GM12878 (cell line): ENCODE measurements around the gene SLC1A2. TPM values are rescaled to one million over a fixed set of nuclear protein-coding genes. Genes with fewer than 3 reads are reported as not detected.

Experiments used
- ATAC-seq: fragments of 200-7000 bp; cut with Tn5 transposase; 3 replicates; pipeline ENCODE4 v1.9.1; 2020; ENCODE audit warnings: mild to moderate bottlenecking, moderate library complexity
- BruUV-seq: library from RNA; stranded (reverse); fragments of 400-500 nt; replicated peaks from 2 replicates; lab custom pipeline; 2021; lab: Mats Ljungman, UMichigan
- CTCF ChIA-PET: fragments of 300-600 bp; sonication (Branson Sonifier 250); formaldehyde crosslinking; extraction: SDS; loops from one replicate; lab custom pipeline; 2021; ENCODE audit warnings: inconsistent platforms; lab: Yijun Ruan, JAX
- POLR2A ChIA-PET: fragments of 350-600 bp; formaldehyde crosslinking; extraction: SDS; loops from one replicate; lab custom pipeline; 2021; ENCODE audit warnings: inconsistent platforms; lab: Charles Lee
- RAD21 ChIA-PET: fragments of 300-600 bp; sonication (Branson Sonifier 250); formaldehyde crosslinking; loops from one replicate; lab custom pipeline; 2023; ENCODE audit warnings: antibody characterized with exemption; ENCODE audit not compliant: unreplicated experiment; lab: Charles Lee
- SMC1A ChIA-PET: fragments of 300-600 bp; sonication (Branson Sonifier 250); formaldehyde crosslinking; loops from one replicate; lab custom pipeline; 2023; ENCODE audit not compliant: unreplicated experiment, uncharacterized antibody; lab: Charles Lee
- DNase-seq: peaks from one replicate; pipeline ENCODE4 v3.0.0-alpha.2; 2011; ENCODE audit warnings: low read depth, low spot score
- FAIRE-seq: peaks from 3 replicates; lab custom pipeline; 2011; peaks lifted over from hg19 to GRCh38; lab: Jason Lieb, UNC
- H2AFZ ChIP-seq: 2 replicates; pipeline ENCODE4 v1.6.0; 2011; ENCODE audit warnings: low read depth, low read length, control low read depth; ENCODE audit not compliant: control insufficient read depth
- H3K27ac ChIP-seq: 2 replicates; pipeline ENCODE4 v1.5.1; 2011; ENCODE audit warnings: control low read depth; ENCODE audit not compliant: control insufficient read depth, insufficient read depth
- H3K27me3 ChIP-seq, 2 experiments: replicated peaks in 1 of 2; 2 replicates each; pipeline versions ENCODE4 v1.6.0 to v1.6.1; 2011; ENCODE audit warnings: low read length in 1 of 2; ENCODE audit not compliant: control insufficient read depth in 2 of 2, insufficient read depth in 2 of 2
- H3K36me3 ChIP-seq, 2 experiments: 2 replicates each; pipeline ENCODE4 v1.5.1; 2011; ENCODE audit warnings: low read length in 1 of 2; ENCODE audit not compliant: control insufficient read depth in 2 of 2, insufficient read depth in 2 of 2
- H3K4me1 ChIP-seq: 2 replicates; pipeline ENCODE4 v1.6.1; 2011; ENCODE audit warnings: mild to moderate bottlenecking, low read length, moderate library complexity, mixed read lengths; ENCODE audit not compliant: control insufficient read depth, insufficient read depth
- H3K4me2 ChIP-seq: 2 replicates; pipeline ENCODE4 v1.6.0; 2011; ENCODE audit warnings: control low read depth; ENCODE audit not compliant: control insufficient read depth, insufficient read depth
- H3K4me3 ChIP-seq: fragments of 200-600 bp; sonication (generic); 2 replicates; pipeline ENCODE4 v1.5.1; 2016
- H3K79me2 ChIP-seq: 2 replicates; pipeline ENCODE4 v1.6.0; 2011; ENCODE audit warnings: low read length; ENCODE audit not compliant: control insufficient read depth, insufficient read depth
- H3K9ac ChIP-seq: 2 replicates; pipeline ENCODE4 v1.8.0; 2011; ENCODE audit warnings: low read length, control low read depth, mixed read lengths; ENCODE audit not compliant: control insufficient read depth, insufficient read depth
- H3K9me3 ChIP-seq: replicated peaks from 3 replicates; pipeline ENCODE4 v1.5.1; 2011; ENCODE audit warnings: mild to moderate bottlenecking, low read length; ENCODE audit not compliant: control insufficient read depth, insufficient read depth
- H4K20me1 ChIP-seq: 2 replicates; pipeline ENCODE4 v1.6.0; 2011; ENCODE audit not compliant: control insufficient read depth, insufficient read depth
- CBX3 ChIP-seq: fragments of 200-600 bp; sonication (generic); IDR thresholded peaks from 2 replicates; pipeline ENCODE4 v1.6.1; 2016; ENCODE audit warnings: low read depth, borderline replicate concordance
- CHD1 ChIP-seq: IDR thresholded peaks from 2 replicates; pipeline ENCODE4 v1.6.1; 2012; ENCODE audit warnings: low read depth, low read length, improper control_type of control experiment
- ESRRA ChIP-seq: IDR thresholded peaks from 2 replicates; pipeline ENCODE4 v1.6.1; 2012; ENCODE audit warnings: mild to moderate bottlenecking, low read length, improper control_type of control experiment
- NFXL1 ChIP-seq: fragments of 450-650 bp; IDR thresholded peaks from 2 replicates; pipeline ENCODE4 v1.6.1; 2017; ENCODE audit warnings: antibody characterized with exemption, mild to moderate bottlenecking, borderline replicate concordance
- SMAD1 ChIP-seq: fragments of 450-650 bp; IDR thresholded peaks from 2 replicates; pipeline ENCODE4 v1.6.1; 2018; ENCODE audit warnings: mild to moderate bottlenecking, low read depth; ENCODE audit not compliant: partially characterized antibody
- SMC3 ChIP-seq: IDR thresholded peaks from 2 replicates; pipeline ENCODE4 v1.6.1; 2011; ENCODE audit warnings: low read length, improper control_type of control experiment, borderline replicate concordance
- SREBF1 ChIP-seq: IDR thresholded peaks from 2 replicates; pipeline ENCODE4 v1.6.1; 2012; ENCODE audit warnings: mild to moderate bottlenecking, low read length
- ZBTB11 ChIP-seq: fragments of 450-650 bp; formaldehyde crosslinking; IDR thresholded peaks from 2 replicates; pipeline ENCODE4 v1.5.0; 2022; ENCODE audit warnings: mild to moderate bottlenecking, missing genetic modification characterization
- ZNF687 ChIP-seq: fragments of 450-650 bp; IDR thresholded peaks from 2 replicates; pipeline ENCODE4 v1.6.1; 2017; ENCODE audit warnings: mild to moderate bottlenecking, moderate library complexity
- ZZZ3 ChIP-seq: IDR thresholded peaks from 2 replicates; pipeline ENCODE4 v1.6.1; 2011; ENCODE audit warnings: low read depth; ENCODE audit not compliant: control insufficient read depth, insufficient read length
- WGBS: methylation state at CpG from one replicate; pipeline ENCODE4 v1.1.6; 2016; ENCODE audit warnings: low lambda C conversion rate; ENCODE audit not compliant: insufficient replicate concordance, insufficient coverage; ENCODE audit errors: missing lambda C conversion rate; 5-methylcytosine and 5-hydroxymethylcytosine counted together
- in situ Hi-C: fragments of 300-500 bp; cut with MboI; formaldehyde crosslinking; loops from 9 replicates; pipeline ENCODE4 v1.14.3; 2018; ENCODE audit warnings: mixed read lengths
- intact Hi-C: fragments of 100-400 bp; cut with micrococcal nuclease; formaldehyde crosslinking; loops from one replicate; pipeline ENCODE4 v1.14.2; 2022; ENCODE audit not compliant: unreplicated experiment
- polyA plus RNA-seq, 11 experiments: library from polyadenylated mRNA; depleted of rRNA in 4 of 11; unstranded in 6 of 11; stranded (reverse) in 5 of 11; fragments of >200 nt; fragmentation: Nextera tagmentation in 4 of 11; fragmentation: Illumina TruSeq in 1 of 11; extraction: Ambion mirVana in 4 of 11; extraction: Trizol in 1 of 11; gene quantifications; 1 replicate in 1 of 11; 2 replicates in 10 of 11; pipeline versions ENCODE4 v1.2.1 to v1.2.3, GENCODE V29; 2011 to 2016; ENCODE audit warnings: inconsistent platforms in 2 of 11, missing spikeins in 2 of 11, low read depth in 1 of 11
- total RNA-seq, 4 experiments: library from RNA; depleted of rRNA in 3 of 4; stranded (reverse); fragments of >200 nt in 3 of 4; fragmentation: Illumina TruSeq in 1 of 4; extraction: Trizol in 1 of 4; gene quantifications; 2 replicates each; pipeline versions ENCODE4 v1.2.1 to v1.2.3, GENCODE V29; 2013 to 2021
- TF ChIP-seq, protein P1 (sequence below): fragments of 150-350 bp; IDR thresholded peaks from 2 replicates; pipeline ENCODE4 v1.6.1; 2014; ENCODE audit warnings: mild to moderate bottlenecking, low read depth, low read length
- TF ChIP-seq, protein P2 (sequence below): IDR thresholded peaks from 2 replicates; pipeline ENCODE4 v1.6.1; 2012; ENCODE audit warnings: low read depth, low read length, improper control_type of control experiment
- TF ChIP-seq, protein P3 (sequence below): IDR thresholded peaks from 2 replicates; pipeline ENCODE4 v1.6.1; 2012; ENCODE audit warnings: low read depth, low read length, improper control_type of control experiment

The SLC1A2 gene
- total and polyA plus RNA-seq, 10 of the 15 experiments (the other 5 are each of a cell fraction or from before 2014, with no cell fraction given) = 0.01 to 0.84 (median 0.22) TPM; not detected in 1

DNA sequence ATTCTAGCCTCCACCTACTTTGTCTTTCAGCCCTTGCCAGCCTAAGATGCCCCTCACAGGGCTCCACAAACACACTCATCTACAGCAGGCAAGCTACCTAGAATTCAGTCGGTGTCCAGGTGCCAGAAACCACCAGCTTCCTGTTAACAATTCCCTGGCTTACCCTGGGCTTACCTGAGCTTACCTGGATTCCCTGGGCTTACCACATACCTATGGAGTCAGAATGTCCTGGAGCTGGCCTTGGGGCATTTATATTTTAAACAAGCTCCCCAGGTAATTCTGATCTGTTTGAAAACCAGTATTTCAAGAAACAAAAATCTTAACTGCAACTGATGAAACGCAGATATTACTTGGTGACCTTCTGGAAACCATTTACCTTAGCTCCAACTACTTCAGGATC is 123.6 kb downstream of the SLC1A2 start:
- Histone ChIP-seq H3K4me1 (peaks cover 9% of the 10 kb centered on the region), H3K27ac (no peak overlapping the region), H3K9me3 (no peaks in the 10 kb centered on the region), H2AFZ (no peak overlapping the region), H4K20me1 (no peaks in the 10 kb centered on the region), H3K9ac (no peak overlapping the region), H3K79me2 (no peaks in the 10 kb centered on the region), H3K4me2 (no peak overlapping the region), H3K4me3 (no peak overlapping the region), H3K27me3 (no peaks in the 10 kb centered on the region), H3K36me3 (no peaks in the 10 kb centered on the region)
- POLR2A ChIA-PET = no interaction called here
- intact Hi-C loops = no loop called here
- in situ Hi-C loops = no loop called here
- CTCF ChIA-PET = interaction anchor here (6.9 kb wide), 1 partner anchor 10 kb away, joined by 46 read pairs; no protein-coding TSS in a partner anchor
- ATAC-seq = no peak
- no peak for FAIRE-seq
- SMC1A ChIA-PET = interaction anchor here (0.7 to 5.2 kb wide), 6 partner anchors 9 to 372 kb away, joined by 3 to 50 read pairs (median 4); no protein-coding TSS in a partner anchor
- 80% methylated on average over 2 of the region's 2 CpGs for WGBS
- BruUV-seq = no TSS peak
- no peak for DNase-seq
- RAD21 ChIA-PET = interaction anchor here (0.7 to 2.0 kb wide), 3 partner anchors 10 to 25 kb away, joined by 3 to 6 read pairs (median 5); no protein-coding TSS in a partner anchor
- TF ChIP-seq SREBF1 (no peak), ZNF687 (no peak), SMC3 (no peak), SMAD1 (no peak), NFXL1 (no peak), ZBTB11 (no peak), ZZZ3 (no peak), ESRRA (no peak), CHD1 (no peak), CBX3 (no peak)
- TF ChIP-seq, protein P1, sequence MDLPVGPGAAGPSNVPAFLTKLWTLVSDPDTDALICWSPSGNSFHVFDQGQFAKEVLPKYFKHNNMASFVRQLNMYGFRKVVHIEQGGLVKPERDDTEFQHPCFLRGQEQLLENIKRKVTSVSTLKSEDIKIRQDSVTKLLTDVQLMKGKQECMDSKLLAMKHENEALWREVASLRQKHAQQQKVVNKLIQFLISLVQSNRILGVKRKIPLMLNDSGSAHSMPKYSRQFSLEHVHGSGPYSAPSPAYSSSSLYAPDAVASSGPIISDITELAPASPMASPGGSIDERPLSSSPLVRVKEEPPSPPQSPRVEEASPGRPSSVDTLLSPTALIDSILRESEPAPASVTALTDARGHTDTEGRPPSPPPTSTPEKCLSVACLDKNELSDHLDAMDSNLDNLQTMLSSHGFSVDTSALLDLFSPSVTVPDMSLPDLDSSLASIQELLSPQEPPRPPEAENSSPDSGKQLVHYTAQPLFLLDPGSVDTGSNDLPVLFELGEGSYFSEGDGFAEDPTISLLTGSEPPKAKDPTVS = no peak
- TF ChIP-seq, protein P2, sequence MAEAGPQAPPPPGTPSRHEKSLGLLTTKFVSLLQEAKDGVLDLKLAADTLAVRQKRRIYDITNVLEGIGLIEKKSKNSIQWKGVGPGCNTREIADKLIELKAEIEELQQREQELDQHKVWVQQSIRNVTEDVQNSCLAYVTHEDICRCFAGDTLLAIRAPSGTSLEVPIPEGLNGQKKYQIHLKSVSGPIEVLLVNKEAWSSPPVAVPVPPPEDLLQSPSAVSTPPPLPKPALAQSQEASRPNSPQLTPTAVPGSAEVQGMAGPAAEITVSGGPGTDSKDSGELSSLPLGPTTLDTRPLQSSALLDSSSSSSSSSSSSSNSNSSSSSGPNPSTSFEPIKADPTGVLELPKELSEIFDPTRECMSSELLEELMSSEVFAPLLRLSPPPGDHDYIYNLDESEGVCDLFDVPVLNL = no peak
- TF ChIP-seq, protein P3, sequence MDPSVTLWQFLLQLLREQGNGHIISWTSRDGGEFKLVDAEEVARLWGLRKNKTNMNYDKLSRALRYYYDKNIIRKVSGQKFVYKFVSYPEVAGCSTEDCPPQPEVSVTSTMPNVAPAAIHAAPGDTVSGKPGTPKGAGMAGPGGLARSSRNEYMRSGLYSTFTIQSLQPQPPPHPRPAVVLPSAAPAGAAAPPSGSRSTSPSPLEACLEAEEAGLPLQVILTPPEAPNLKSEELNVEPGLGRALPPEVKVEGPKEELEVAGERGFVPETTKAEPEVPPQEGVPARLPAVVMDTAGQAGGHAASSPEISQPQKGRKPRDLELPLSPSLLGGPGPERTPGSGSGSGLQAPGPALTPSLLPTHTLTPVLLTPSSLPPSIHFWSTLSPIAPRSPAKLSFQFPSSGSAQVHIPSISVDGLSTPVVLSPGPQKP = no peak
